BJ (cell line): Measurements from ENCODE around the gene PDGFD. TPM values are rescaled to one million over a fixed set of nuclear protein-coding genes. Genes with fewer than 3 reads are reported as not detected.

Source experiments
- CTCF ChIA-PET: fragments of 350-600 bp; formaldehyde crosslinking; extraction: SDS; loops from one replicate; lab custom pipeline; 2021; ENCODE audit warnings: antibody characterized with exemption, inconsistent platforms; lab: Yijun Ruan, JAX
- POLR2A ChIA-PET: fragments of 300-600 bp; sonication (Branson Sonifier 250); formaldehyde crosslinking; extraction: SDS; loops from one replicate; lab custom pipeline; 2021; ENCODE audit warnings: antibody characterized with exemption; lab: Charles Lee
- DNase-seq: peaks from one replicate; pipeline ENCODE4 v3.0.0-alpha.2; 2011; ENCODE audit warnings: low read depth
- H3K27me3 ChIP-seq: 2 replicates; pipeline ENCODE4 v1.6.0; 2011; ENCODE audit warnings: low read length; ENCODE audit not compliant: control insufficient read depth, insufficient read depth
- H3K36me3 ChIP-seq: 2 replicates; pipeline ENCODE4 v1.5.1; 2011; ENCODE audit warnings: low read length; ENCODE audit not compliant: control insufficient read depth, insufficient read depth
- H3K4me3 ChIP-seq: 2 replicates; pipeline ENCODE4 v1.5.1; 2011; ENCODE audit warnings: low read depth, mild to moderate bottlenecking, control low read depth, low read length
- polyA plus RNA-seq: library from polyadenylated mRNA; depleted of rRNA; stranded (reverse); fragments of >200 nt; gene quantifications from 2 replicates; pipeline ENCODE4 v1.2.3, GENCODE V29; 2011
- TF ChIP-seq, protein P1 (sequence below): IDR thresholded peaks from 2 replicates; pipeline ENCODE4 v1.5.1; 2011; ENCODE audit warnings: low read depth, mild to moderate bottlenecking, control low read depth, inconsistent platforms, low read length, moderate library complexity; ENCODE audit not compliant: insufficient read depth

Gene PDGFD
- polyA plus RNA-seq, 1 experiment = 0.72 TPM

DNA sequence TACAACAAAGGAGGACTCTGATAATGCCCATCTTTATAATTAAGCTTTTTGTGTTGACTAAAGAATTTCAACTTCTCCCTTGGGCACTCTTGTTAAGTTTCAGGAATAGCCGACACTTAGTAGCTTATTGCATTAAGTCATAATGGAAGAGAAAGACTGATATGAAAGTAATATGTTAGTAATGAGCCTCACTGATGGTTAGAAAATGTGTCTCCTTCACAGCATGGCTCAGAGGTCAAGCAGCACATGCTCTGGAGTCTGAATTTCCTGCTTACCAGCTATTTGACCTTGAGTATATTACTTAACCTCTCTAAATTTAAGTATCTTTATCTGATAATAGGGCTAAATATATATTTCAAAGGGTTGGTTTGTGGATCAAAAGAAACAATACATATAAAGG lies 39.0 kb downstream of the PDGFD start:
- DNase-seq = no peak
- Histone ChIP-seq H3K36me3 (no peaks in the 10 kb centered on the region), H3K27me3 (peaks cover 2% of the 10 kb centered on the region; the same call in 1 of the 2 replicates), H3K4me3 (no peak overlapping the region)
- ChIA-PET POLR2A (no interaction called here), CTCF (no interaction called here)
- TF ChIP-seq, protein P1, sequence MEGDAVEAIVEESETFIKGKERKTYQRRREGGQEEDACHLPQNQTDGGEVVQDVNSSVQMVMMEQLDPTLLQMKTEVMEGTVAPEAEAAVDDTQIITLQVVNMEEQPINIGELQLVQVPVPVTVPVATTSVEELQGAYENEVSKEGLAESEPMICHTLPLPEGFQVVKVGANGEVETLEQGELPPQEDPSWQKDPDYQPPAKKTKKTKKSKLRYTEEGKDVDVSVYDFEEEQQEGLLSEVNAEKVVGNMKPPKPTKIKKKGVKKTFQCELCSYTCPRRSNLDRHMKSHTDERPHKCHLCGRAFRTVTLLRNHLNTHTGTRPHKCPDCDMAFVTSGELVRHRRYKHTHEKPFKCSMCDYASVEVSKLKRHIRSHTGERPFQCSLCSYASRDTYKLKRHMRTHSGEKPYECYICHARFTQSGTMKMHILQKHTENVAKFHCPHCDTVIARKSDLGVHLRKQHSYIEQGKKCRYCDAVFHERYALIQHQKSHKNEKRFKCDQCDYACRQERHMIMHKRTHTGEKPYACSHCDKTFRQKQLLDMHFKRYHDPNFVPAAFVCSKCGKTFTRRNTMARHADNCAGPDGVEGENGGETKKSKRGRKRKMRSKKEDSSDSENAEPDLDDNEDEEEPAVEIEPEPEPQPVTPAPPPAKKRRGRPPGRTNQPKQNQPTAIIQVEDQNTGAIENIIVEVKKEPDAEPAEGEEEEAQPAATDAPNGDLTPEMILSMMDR = no peak

DNA sequence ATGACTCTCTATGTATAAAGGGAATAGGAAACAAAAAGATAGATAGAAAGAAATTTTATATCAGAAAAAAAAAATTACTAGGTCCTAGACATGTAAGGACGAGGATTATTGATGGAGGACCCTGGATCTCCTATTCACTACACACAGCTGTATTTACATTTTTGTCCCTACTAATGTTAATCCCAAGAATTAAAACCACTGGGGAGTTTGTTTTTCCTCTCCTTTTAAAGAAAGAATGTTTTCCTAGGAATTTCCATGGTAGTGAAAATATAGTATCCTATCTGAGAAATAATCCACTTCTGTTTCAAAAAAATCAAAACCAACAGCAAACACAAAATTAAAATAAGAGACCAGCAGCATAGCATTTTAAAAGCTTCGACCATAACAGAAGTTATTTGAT lies 41.1 kb downstream of the PDGFD start:
- TF ChIP-seq, protein P1 = no peak
- ChIA-PET CTCF (interaction anchor here (1.3 kb wide), 1 partner anchor 9 kb away, joined by 4 read pairs; no protein-coding TSS in a partner anchor), POLR2A (no interaction called here)
- Histone ChIP-seq H3K36me3 (no peaks in the 10 kb centered on the region), H3K4me3 (no peak overlapping the region), H3K27me3 (peaks cover 2% of the 10 kb centered on the region; the same call in 1 of the 2 replicates)
- no peak for DNase-seq

- CTCF ChIA-PET = interaction anchor here (1.3 kb wide), 1 partner anchor 9 kb away, joined by 4 read pairs; no protein-coding TSS in a partner anchor
- no peak overlapping the region for H3K4me3 ChIP-seq
- TF ChIP-seq, protein P1 = no peak
- H3K27me3 ChIP-seq = peaks cover 2% of the 10 kb centered on the region; the same call in 1 of the 2 replicates
- POLR2A ChIA-PET = no interaction called here
- no peak for DNase-seq
- H3K36me3 ChIP-seq = no peaks in the 10 kb centered on the region
These were observed 41.8 kb downstream of the PDGFD start for GRCh38 chr11:104122011-104122635.

DNA sequence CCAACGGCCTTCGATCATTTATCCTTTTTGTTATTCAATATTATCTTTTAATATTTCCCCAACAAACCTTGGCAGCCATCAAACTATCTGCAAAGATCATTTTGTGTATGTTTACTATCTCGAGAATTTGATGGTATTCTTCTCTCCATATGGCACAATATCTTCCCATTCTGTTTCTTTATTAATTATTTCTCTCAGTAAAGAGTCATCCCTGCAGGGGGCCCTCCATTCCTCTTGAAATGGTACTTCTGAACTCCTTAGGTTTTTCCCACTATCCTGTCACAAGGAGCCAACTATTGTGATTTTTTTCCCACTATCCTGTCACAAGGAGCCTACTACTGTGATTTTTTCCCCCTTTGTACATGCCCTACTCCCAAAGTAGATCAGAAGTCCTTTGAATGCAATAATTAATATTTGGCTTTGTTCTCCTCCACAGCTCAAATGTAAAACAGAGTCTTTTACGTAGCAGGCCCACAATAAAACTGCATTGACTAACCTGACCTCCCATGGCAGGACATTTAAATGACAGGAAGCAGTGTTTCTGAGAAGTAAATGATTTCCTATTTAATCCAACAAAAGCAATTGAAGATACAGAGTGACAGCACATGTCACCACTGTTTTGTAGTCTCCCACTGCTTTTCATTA lies 43.3 kb downstream of the PDGFD start:
- Histone ChIP-seq H3K27me3 (peaks cover 2% of the 10 kb centered on the region; the same call in 1 of the 2 replicates), H3K36me3 (no peaks in the 10 kb centered on the region), H3K4me3 (no peak overlapping the region)
- TF ChIP-seq, protein P1 = no peak
- POLR2A ChIA-PET = no interaction called here
- DNase-seq = no peak
- CTCF ChIA-PET = no interaction called here

DNA sequence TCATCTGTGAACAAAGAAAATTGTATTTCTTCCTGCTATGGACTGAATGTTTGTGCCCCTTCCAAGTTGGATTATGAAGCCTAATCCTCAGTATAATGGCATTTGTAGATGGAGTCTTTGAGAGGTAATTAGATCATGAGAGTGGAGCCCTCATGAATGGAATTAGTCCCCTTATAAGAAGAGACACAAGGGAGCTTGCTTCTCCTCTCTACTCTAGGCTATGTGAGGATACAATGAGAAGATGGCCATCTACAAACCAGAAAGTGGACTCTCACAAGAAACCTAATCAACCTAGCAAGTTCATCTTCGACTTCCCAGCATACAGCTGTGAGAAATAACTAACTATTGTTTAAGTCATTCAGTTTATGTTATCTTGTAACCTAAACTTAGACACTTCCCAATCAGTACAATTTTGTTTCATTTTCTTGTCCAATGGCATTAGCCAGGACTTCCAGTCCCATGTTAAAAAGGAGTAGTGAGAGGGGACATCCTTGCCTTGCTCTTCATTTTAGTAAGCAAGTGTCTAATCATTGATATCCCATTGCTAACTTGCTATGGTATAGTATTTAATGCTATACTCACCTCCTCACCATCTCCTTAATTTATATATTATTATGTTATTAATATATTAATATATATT lies 45.7 kb downstream of the PDGFD start:
- no peaks in the 10 kb centered on the region for H3K36me3 ChIP-seq
- ChIA-PET POLR2A (no interaction called here), CTCF (no interaction called here)
- H3K4me3 ChIP-seq = no peak overlapping the region
- no peak for DNase-seq
- peaks cover 2% of the 10 kb centered on the region; the same call in 1 of the 2 replicates for H3K27me3 ChIP-seq
- TF ChIP-seq, protein P1 = no peak
